BLaER1 (cell line): Measurements from ENCODE around the gene RETREG1.
A peak's percentile ranks its signal among the peaks of the same experiment; 100 is the strongest.

Experiments
- H3K27ac ChIP-seq: shearing (Covaris generic); formaldehyde crosslinking; 2 replicates; pipeline ENCODE4 v1.8.1; 2022
- H3K27me3 ChIP-seq: shearing (Covaris generic); formaldehyde crosslinking; 2 replicates; pipeline ENCODE4 v1.8.1; 2022
- H3K36me3 ChIP-seq: shearing (Covaris generic); formaldehyde crosslinking; 2 replicates; pipeline ENCODE4 v1.8.1; 2022
- H3K4me1 ChIP-seq: shearing (Covaris generic); formaldehyde crosslinking; 2 replicates; pipeline ENCODE4 v1.8.1; 2022
- H3K4me2 ChIP-seq: shearing (Covaris generic); formaldehyde crosslinking; 2 replicates; pipeline ENCODE4 v1.8.1; 2022
- H3K4me3 ChIP-seq: shearing (Covaris generic); formaldehyde crosslinking; 2 replicates; pipeline ENCODE4 v1.8.1; 2022
- H3K9ac ChIP-seq: shearing (Covaris generic); formaldehyde crosslinking; 2 replicates; pipeline ENCODE4 v1.8.1; 2022
- H3K9me3 ChIP-seq: shearing (Covaris generic); formaldehyde crosslinking; 2 replicates; pipeline ENCODE4 v1.8.1; 2022
- H4K20me1 ChIP-seq: shearing (Covaris generic); formaldehyde crosslinking; 2 replicates; pipeline ENCODE4 v1.8.1; 2022
- Cebpa-rat ChIP-seq: shearing (Covaris generic); IDR thresholded peaks from 2 replicates; pipeline ENCODE4 v1.8.1; 2022

Gene RETREG1

DNA sequence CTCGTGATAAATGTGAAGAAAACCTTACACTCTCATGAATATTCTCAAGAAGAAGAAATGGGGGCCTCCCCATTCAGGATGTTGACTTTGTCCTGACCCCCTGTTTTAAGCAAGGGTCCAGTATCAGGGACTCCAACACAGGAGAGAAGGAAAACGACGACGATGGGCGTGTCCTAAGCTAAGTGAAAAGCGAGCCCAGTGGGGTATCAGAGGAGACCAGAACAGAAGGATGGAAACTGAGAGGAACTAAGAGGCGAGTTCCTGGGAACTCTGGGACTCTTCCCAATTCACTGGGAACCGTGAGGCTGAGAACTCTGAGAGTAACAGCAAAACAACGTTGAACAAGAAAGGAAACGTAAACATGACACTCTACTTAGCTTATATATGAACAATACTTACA, 14.6 kb downstream of the RETREG1 start:
- no peak overlapping the region for H3K9ac ChIP-seq
- no peak overlapping the region for H3K4me2 ChIP-seq
- H3K4me1 ChIP-seq = peaks cover 18% of the 10 kb centered on the region
- H3K4me3 ChIP-seq = no peak overlapping the region
- TF ChIP-seq Cebpa-rat = no peak
- H3K27me3 ChIP-seq = no peaks in the 10 kb centered on the region
- peaks cover 73% of the 10 kb centered on the region for H4K20me1 ChIP-seq
- no peak overlapping the region for H3K27ac ChIP-seq
- H3K9me3 ChIP-seq = peaks cover 11% of the 10 kb centered on the region; the same call in 1 of the 2 replicates
- peaks cover 68% of the 10 kb centered on the region for H3K36me3 ChIP-seq

DNA sequence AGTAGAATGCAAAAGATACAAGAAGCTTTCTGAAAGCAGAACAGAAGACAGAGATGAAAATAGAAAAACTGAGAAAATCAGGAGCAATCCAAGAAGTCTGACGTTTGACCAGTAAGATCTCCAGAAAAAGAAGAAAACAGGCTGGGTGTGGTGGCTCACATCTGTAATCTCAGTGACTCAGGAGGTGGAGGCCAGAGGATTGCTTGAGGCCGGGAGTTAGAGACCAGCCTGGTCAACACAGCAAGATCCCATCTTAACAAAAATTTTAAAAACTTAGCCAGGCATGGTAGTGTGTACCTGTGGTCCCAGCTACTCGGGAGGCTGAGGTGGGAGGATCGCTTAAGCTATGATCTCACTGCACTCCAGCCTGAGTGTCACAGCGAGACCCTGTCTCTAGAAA, 15.9 kb downstream of the RETREG1 start:
- Histone ChIP-seq H3K27me3 (no peaks in the 10 kb centered on the region), H3K9me3 (peaks cover 6% of the 10 kb centered on the region; the same call in 1 of the 2 replicates), H3K4me3 (no peak overlapping the region), H3K4me2 (peak overlapping the region; percentile 41), H4K20me1 (peaks cover 74% of the 10 kb centered on the region), H3K9ac (no peak overlapping the region), H3K27ac (no peak overlapping the region), H3K4me1 (peaks cover 26% of the 10 kb centered on the region), H3K36me3 (peaks cover 65% of the 10 kb centered on the region)
- TF ChIP-seq Cebpa-rat = no peak

DNA sequence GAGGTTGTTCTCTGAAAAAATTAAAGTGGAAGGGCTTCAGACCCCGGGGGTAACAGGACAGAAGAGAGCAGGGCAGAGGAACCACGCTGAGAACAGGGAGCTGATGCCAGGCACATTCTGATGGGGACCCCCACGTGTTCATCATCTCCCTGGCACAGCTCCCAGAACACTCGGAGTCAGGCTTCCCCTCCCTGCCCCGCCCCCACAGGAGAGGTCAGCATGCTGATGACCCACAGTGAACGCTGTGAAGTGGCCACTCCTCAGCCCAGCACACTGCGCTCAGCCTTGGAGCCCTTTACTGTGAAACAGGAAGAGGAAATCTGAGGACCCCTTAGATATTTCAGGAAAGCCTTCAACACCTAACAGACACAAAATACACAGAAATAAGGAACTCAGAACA, 16.4 kb downstream of the RETREG1 start:
- H3K27me3 ChIP-seq = no peaks in the 10 kb centered on the region
- peaks cover 68% of the 10 kb centered on the region for H4K20me1 ChIP-seq
- H3K4me3 ChIP-seq = no peak overlapping the region
- peak overlapping the region; percentile 41 for H3K4me2 ChIP-seq
- 0 out of 2 replicates have a peak, but pooled peaks cover under 1% of the 10 kb centered on the region for H3K9me3 ChIP-seq
- no peak overlapping the region for H3K9ac ChIP-seq
- H3K27ac ChIP-seq = no peak overlapping the region
- peaks cover 65% of the 10 kb centered on the region for H3K36me3 ChIP-seq
- no peak for TF ChIP-seq Cebpa-rat
- H3K4me1 ChIP-seq = peaks cover 27% of the 10 kb centered on the region

- H3K27ac ChIP-seq = no peak overlapping the region
- H3K4me3 ChIP-seq = no peak overlapping the region
- TF ChIP-seq Cebpa-rat = no peak
Measured at GRCh38 chr5:16597946-16598694, 18.7 kb downstream of the RETREG1 start.

GRCh38 chr5:16596581-16596940, 20.2 kb downstream of the RETREG1 start:
- Histone ChIP-seq H3K36me3 (peaks cover 63% of the 10 kb centered on the region), H3K4me1 (peaks cover 27% of the 10 kb centered on the region), H3K4me2 (no peak overlapping the region), H3K4me3 (no peak overlapping the region), H4K20me1 (peaks cover 59% of the 10 kb centered on the region), H3K27ac (no peak overlapping the region), H3K9ac (no peak overlapping the region), H3K9me3 (peaks cover 9% of the 10 kb centered on the region; the same call in 1 of the 2 replicates), H3K27me3 (no peaks in the 10 kb centered on the region)
- TF ChIP-seq Cebpa-rat = no peak

More at GRCh38 chr5:16597946-16598694, 18.7 kb downstream of the RETREG1 start:
- Histone ChIP-seq H3K4me2 (no peak overlapping the region), H3K9me3 (peaks cover under 1% of the 10 kb centered on the region; the same call in 1 of the 2 replicates), H3K36me3 (peaks cover 71% of the 10 kb centered on the region), H3K4me1 (peaks cover 27% of the 10 kb centered on the region), H4K20me1 (peaks cover 59% of the 10 kb centered on the region), H3K27me3 (no peaks in the 10 kb centered on the region), H3K9ac (no peak overlapping the region)

DNA sequence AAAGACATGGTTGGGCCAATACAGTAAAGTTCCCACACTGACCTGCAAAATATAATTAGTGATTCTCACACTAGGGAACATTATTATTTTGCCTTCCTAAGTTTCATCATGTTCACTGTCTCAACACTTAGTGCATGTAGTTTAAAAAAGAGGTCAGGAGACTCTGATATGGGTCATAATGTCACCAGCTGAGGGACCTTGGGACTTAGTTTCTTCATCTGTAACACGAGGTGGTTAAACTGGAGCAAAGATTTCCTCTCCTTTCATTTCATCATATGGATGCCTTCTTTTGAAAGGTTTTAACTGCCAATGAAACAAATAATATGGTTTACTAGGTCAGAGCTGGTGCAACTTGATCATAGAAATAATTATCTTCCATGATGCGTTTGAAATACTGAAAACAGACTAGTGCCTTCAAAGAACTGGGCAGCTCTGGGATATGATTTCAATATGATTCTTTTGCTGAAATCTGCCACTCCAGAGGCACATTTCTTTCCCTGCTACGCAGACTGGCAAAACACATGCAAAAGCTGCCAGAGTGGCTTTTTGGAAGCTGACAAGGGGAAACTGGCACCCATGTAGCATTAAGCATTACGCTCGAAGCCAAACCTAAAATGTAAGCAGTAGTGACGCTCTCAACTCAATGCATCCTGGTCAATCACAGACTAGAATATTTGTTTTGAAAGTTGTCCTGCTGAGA, 20.8 kb downstream of the RETREG1 start:
- Histone ChIP-seq H3K9me3 (peaks cover 9% of the 10 kb centered on the region; the same call in 1 of the 2 replicates), H3K4me2 (no peak overlapping the region), H3K9ac (no peak overlapping the region), H3K4me1 (peaks cover 25% of the 10 kb centered on the region), H3K4me3 (no peak overlapping the region), H3K27me3 (no peaks in the 10 kb centered on the region), H3K27ac (no peak overlapping the region), H3K36me3 (peaks cover 68% of the 10 kb centered on the region), H4K20me1 (peaks cover 64% of the 10 kb centered on the region)
- no peak for TF ChIP-seq Cebpa-rat

DNA sequence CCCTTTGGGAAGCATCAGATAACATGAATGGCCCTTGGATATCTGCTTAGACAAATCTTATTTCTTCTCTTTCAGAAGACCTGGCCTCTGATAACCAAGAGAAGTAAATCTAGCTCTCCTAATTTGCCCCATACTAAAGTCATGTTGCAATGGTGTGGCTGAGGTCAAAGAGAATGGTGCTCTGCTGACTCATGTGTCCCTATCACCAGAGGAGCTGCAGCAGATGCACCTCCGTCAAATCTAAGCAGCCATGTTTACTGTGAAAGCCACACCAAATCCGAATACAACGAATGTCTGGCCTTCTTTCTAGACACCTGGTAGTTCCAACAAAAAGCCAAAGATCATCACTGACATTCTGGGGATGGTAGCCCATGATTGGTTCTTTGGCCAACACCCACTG, 23.2 kb downstream of the RETREG1 start:
- Histone ChIP-seq H4K20me1 (peaks cover 78% of the 10 kb centered on the region), H3K27ac (no peak overlapping the region), H3K9ac (no peak overlapping the region), H3K4me1 (0 out of 2 replicates have a peak, but pooled peaks cover 9% of the 10 kb centered on the region), H3K27me3 (no peaks in the 10 kb centered on the region), H3K4me3 (no peak overlapping the region), H3K36me3 (peaks cover 74% of the 10 kb centered on the region), H3K4me2 (no peak overlapping the region), H3K9me3 (peaks cover 9% of the 10 kb centered on the region; the same call in 1 of the 2 replicates)
- TF ChIP-seq Cebpa-rat = no peak

DNA sequence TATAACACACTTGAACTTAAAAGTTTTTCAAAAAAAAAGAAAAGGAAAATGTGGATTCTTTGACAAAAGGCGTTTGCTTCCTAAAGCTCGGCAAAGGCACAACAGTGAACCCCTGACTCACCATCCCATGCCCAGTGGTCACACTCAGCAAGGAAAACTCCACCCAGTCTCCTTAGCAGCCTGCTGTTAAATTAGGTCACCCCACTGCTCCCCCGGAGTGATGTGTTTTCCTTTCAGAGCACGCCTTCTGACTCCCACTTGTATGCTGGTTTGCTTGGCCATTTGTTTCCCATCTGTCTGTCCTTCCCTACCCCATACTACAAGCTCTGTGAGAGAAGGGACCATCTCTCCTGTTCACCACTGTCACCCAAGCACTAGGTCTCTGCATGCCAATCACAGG, 23.8 kb downstream of the RETREG1 start:
- Histone ChIP-seq H3K9me3 (peaks cover 9% of the 10 kb centered on the region; the same call in 1 of the 2 replicates), H3K4me1 (0 out of 2 replicates have a peak, but pooled peaks cover 9% of the 10 kb centered on the region), H3K27ac (no peak overlapping the region), H4K20me1 (peaks cover 80% of the 10 kb centered on the region), H3K36me3 (peaks cover 74% of the 10 kb centered on the region), H3K4me3 (no peak overlapping the region), H3K27me3 (no peaks in the 10 kb centered on the region), H3K4me2 (no peak overlapping the region), H3K9ac (no peak overlapping the region)
- TF ChIP-seq Cebpa-rat = no peak

GRCh38 chr5:16592255-16592654, 24.5 kb downstream of the RETREG1 start:
- Histone ChIP-seq H4K20me1 (peaks cover 80% of the 10 kb centered on the region), H3K36me3 (peaks cover 74% of the 10 kb centered on the region), H3K27me3 (no peaks in the 10 kb centered on the region), H3K27ac (no peak overlapping the region), H3K9me3 (peaks cover 9% of the 10 kb centered on the region; the same call in 1 of the 2 replicates), H3K4me2 (no peak overlapping the region), H3K4me3 (no peak overlapping the region), H3K4me1 (0 out of 2 replicates have a peak, but pooled peaks cover 9% of the 10 kb centered on the region), H3K9ac (no peak overlapping the region)
- no peak for TF ChIP-seq Cebpa-rat

- Histone ChIP-seq H3K4me1 (no peaks in the 10 kb centered on the region), H3K27ac (no peak overlapping the region), H3K9me3 (peaks cover 12% of the 10 kb centered on the region), H3K9ac (no peak overlapping the region), H3K4me2 (no peak overlapping the region), H4K20me1 (peaks cover 81% of the 10 kb centered on the region), H3K4me3 (no peak overlapping the region), H3K36me3 (peaks cover 69% of the 10 kb centered on the region), H3K27me3 (no peaks in the 10 kb centered on the region)
- TF ChIP-seq Cebpa-rat = no peak
Measured at GRCh38 chr5:16590685-16591084, 26.1 kb downstream of the RETREG1 start.
